Astrocyte (in vitro differentiated cells and primary cell): ENCODE measurements around the gene ZNF708.

ENCODE experiments used
- CTCF ChIP-seq: IDR thresholded peaks from 2 replicates; pipeline ENCODE4 v1.5.1; 2011; ENCODE audit warnings: low read depth, mild to moderate bottlenecking, inconsistent platforms, low read length, moderate library complexity; ENCODE audit not compliant: insufficient read depth
- EZH2 ChIP-seq: IDR thresholded peaks from 2 replicates; pipeline ENCODE4 v1.6.1; 2012; ENCODE audit warnings: mild to moderate bottlenecking, low read length, inconsistent platforms; ENCODE audit not compliant: insufficient read depth

DNA sequence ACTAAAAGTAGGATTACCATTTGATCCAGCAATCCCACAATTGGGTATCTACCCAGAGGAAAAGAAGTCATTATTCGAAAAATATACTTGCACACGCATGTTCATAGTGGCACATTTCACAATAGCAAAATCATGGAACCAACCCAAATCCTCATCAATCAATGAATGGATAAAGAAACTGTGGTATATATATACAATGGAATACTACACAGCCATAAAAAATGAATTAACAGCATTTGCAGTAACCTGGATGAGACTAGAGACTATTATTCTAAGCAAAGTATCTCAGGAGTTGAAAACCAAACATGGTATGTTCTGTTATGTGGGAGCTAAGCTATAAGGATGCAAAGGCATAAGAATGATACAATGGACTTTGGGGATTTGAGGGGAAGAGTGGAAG lies 3.0 kb downstream of the ZNF708 start:
- TF ChIP-seq CTCF (no peak), EZH2 (no peak)
